Testis (tissue), 3 donors: Measurements from ENCODE around the gene POU2AF1. TPM values are rescaled to one million over a fixed set of nuclear protein-coding genes. Genes with fewer than 3 reads are reported as not detected.

Source experiments
- DNase-seq: peaks from one replicate; pipeline ENCODE4 v3.0.0-alpha.2; 2019
- H3K27ac ChIP-seq, 2 donors: fragments of 200-600 bp; sonication (generic); one replicate each; pipeline ENCODE4 v1.5.1; 2019
- H3K27me3 ChIP-seq: fragments of 200-600 bp; sonication (generic); one replicate; pipeline ENCODE4 v1.5.1; 2019
- H3K36me3 ChIP-seq: fragments of 200-600 bp; sonication (generic); one replicate; pipeline ENCODE4 v1.5.1; 2017; ENCODE audit warnings: low read depth; ENCODE audit errors: missing control alignments
- H3K4me1 ChIP-seq: fragments of 200-600 bp; sonication (generic); one replicate; pipeline ENCODE4 v1.5.1; 2019
- H3K4me3 ChIP-seq, 2 donors: fragments of 200-600 bp; sonication (generic); one replicate each; pipeline ENCODE4 v1.5.1; 2017 to 2019
- H3K9me3 ChIP-seq: fragments of 200-600 bp; sonication (generic); one replicate; pipeline ENCODE4 v1.5.1; 2017
- POLR2A ChIP-seq: fragments of 450-650 bp; IDR thresholded peaks from one replicate; pipeline ENCODE4 v1.6.1; 2017; ENCODE audit warnings: antibody characterized with exemption, mild to moderate bottlenecking, moderate library complexity
- WGBS, 2 donors: methylation state at CpG; one replicate each; pipeline ENCODE4 v1.1.5; 2018; 5-methylcytosine and 5-hydroxymethylcytosine counted together
- intact Hi-C: fragments of 100-400 bp; cut with DNase I; formaldehyde crosslinking; loops from one replicate; pipeline ENCODE4 v1.15.1; 2023; ENCODE audit warnings: low total_unique reads
- polyA plus RNA-seq: library from polyadenylated mRNA; stranded (reverse); fragments of 350-450 nt; fragmentation: Illumina TruSeq; extraction: RNeasy Lipid Tissue Mini Kit (QIAGEN cat#74804); gene quantifications from one replicate; pipeline ENCODE4 v1.2.3, GENCODE V29; 2014; ENCODE audit warnings: low read depth, low replicate concordance; ENCODE audit not compliant: insufficient read depth
- total RNA-seq, 2 donors: library from RNA; depleted of rRNA; stranded (reverse); fragments of >200 nt; gene quantifications; one replicate each; pipeline ENCODE4 v1.2.3, GENCODE V29; 2016
- TF ChIP-seq, protein P1 (sequence below), 3 experiments: fragments of 450-650 bp in 2 of 3; fragments of 200-600 bp in 1 of 3; sonication (generic) in 1 of 3; IDR thresholded peaks; one replicate each; pipeline ENCODE4 v1.5.1; 2016 to 2019; ENCODE audit warnings: antibody characterized with exemption in 3 of 3, mild to moderate bottlenecking in 2 of 3, moderate library complexity in 1 of 3

The POU2AF1 gene
- total and polyA plus RNA-seq, 3 donors from 2014 or later, result 2.7 to 4.6 (median 2.8) TPM

DNA sequence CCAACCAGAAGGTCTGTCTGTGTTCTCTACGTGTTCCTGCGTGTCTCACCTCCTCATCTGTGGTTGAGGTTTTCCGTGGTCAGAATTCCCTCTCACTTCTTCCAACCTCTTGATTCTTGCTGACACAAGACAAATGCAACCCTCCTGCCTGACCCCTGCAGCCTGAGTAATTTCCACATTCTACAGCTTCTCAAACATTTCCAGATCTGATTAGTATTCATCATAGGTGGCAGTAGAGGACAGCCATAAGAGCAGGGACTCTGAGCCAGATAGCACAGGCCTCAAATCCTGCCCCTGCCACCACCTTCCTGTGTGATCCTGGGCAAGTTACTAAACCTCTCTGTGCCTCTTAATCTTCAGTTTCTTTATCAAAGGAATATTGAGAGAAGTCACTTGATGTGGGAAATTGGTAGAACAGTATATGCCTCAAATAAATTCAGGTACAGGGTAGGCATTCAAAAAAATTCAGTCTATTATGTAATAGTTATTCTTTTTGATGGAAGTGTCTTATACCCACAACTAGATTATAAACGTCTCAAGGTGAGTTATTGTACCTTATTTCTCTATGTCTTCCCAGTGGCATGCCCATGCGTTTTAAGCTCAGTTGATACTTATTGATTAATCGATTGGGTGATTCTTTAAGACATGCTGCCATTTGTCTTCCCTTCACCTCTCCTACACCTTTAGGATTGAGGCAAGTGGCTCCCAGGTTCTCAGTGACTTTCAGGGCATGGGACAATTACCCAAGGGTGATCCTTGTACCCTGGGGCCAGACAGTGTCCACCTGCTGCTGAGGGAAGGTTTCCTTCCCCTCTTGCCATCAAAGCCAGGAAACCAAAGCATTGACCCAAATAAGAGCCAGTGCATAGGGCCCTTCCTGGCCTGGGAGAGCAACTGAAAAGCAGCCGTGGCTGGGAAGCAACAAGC lies 19.6 kb downstream of the POU2AF1 start:
- 80 to 86% methylated on average over 6 to 7 of the region's 7 CpGs for WGBS, 2 donors
- Histone ChIP-seq H3K27me3 (no peaks in the 10 kb centered on the region), H3K4me3 (no peak overlapping the region), H3K36me3 (no peaks in the 10 kb centered on the region), H3K27ac (no peak overlapping the region), H3K4me1 (no peaks in the 10 kb centered on the region), H3K9me3 (no peaks in the 10 kb centered on the region)
- intact Hi-C loops, result no loop called here
- no peak for DNase-seq
- TF ChIP-seq POLR2A, result no peak
- TF ChIP-seq, protein P1, sequence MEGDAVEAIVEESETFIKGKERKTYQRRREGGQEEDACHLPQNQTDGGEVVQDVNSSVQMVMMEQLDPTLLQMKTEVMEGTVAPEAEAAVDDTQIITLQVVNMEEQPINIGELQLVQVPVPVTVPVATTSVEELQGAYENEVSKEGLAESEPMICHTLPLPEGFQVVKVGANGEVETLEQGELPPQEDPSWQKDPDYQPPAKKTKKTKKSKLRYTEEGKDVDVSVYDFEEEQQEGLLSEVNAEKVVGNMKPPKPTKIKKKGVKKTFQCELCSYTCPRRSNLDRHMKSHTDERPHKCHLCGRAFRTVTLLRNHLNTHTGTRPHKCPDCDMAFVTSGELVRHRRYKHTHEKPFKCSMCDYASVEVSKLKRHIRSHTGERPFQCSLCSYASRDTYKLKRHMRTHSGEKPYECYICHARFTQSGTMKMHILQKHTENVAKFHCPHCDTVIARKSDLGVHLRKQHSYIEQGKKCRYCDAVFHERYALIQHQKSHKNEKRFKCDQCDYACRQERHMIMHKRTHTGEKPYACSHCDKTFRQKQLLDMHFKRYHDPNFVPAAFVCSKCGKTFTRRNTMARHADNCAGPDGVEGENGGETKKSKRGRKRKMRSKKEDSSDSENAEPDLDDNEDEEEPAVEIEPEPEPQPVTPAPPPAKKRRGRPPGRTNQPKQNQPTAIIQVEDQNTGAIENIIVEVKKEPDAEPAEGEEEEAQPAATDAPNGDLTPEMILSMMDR (IDR thresholded peaks at IDR 0.05), result no peak

DNA sequence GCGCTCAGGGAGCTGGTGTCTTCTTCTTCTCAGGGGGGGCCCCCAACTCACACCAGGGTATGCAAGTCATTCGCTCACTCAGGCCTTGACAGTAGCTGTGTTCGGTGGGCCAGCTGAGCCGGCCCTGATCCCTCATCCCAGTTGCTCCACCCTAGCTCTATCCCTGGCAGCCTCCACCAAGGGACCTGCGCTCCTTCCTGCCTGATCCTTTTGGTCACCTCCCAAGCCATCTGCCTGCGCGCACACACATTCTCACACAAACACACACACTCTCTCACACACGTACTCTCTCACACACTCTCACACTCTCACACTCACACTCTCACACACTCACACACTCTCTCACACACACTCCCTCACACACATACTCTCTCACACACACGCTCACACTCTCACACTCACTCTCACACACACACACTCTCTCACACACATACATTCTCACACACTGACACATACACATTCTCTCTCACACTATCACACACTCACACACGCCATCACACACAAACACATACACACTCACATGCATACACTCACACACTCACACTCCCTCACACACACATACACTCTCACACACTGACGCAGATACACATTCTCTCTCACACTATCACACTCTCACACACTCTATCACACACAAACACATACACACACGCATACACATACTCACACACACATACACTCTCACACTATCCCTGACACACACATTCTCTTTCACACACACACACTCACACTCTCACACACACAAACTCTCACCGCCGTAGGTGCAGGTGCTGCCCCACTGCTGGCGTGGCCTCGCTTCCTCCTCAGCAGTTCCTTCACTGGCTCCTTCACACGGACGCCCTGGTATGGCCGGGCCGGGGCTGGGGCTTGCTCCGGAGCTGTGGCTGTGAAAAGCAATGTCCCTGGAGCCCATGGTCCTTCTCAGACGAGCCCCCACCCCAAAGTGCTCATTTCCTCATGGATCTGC lies 20.8 kb downstream of the POU2AF1 start:
- intact Hi-C loops, result no loop called here
- peaks cover 8% of the 10 kb centered on the region for H3K4me1 ChIP-seq
- DNase-seq, result no peak

GRCh38 chr11:111357150-111358037 lies 21.7 kb downstream of the POU2AF1 start:
- Histone ChIP-seq H3K36me3 (no peaks in the 10 kb centered on the region), H3K4me3 (no peak overlapping the region), H3K27me3 (no peaks in the 10 kb centered on the region), H3K27ac (no peak overlapping the region), H3K4me1 (peaks cover 8% of the 10 kb centered on the region), H3K9me3 (no peaks in the 10 kb centered on the region)
- 88 to 90% methylated on average over 15 to 18 of the region's 18 CpGs for WGBS, 2 donors
- intact Hi-C loops, result no loop called here
- no peak for DNase-seq
- no peak for TF ChIP-seq POLR2A
- TF ChIP-seq, protein P1 (IDR thresholded peaks at IDR 0.05), result no peak

More for the DNA sequence above, 20.8 kb downstream of the POU2AF1 start:
- TF ChIP-seq, protein P1 (IDR thresholded peaks at IDR 0.05), result no peak
- no peak for TF ChIP-seq POLR2A
- Histone ChIP-seq H3K9me3 (no peaks in the 10 kb centered on the region), H3K27ac (no peak overlapping the region), H3K4me3 (no peak overlapping the region), H3K36me3 (no peaks in the 10 kb centered on the region), H3K27me3 (no peaks in the 10 kb centered on the region)
- WGBS, 2 donors, result 77% methylated on average over 22 of the region's 22 CpGs

DNA sequence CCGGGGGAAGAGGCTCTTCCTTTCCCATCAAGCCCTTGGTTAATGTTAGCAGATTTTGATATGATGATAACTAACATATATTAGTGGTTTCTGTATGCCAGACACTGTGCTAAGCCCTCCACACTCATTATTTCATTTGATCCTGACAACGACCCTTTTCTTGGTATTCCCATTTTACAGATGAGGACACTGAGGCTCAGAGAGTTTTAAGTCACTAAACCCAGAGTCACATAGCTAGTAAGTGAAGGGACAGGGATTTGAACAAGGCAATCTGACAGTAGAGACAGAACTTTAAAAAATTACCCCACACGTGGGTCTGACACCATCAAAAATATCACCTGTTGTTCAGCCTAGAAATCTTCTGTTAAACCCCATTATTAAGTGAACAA lies 22.4 kb downstream of the POU2AF1 start:
- H3K4me3 ChIP-seq, result no peak overlapping the region
- no peaks in the 10 kb centered on the region for H3K9me3 ChIP-seq
- no peaks in the 10 kb centered on the region for H3K36me3 ChIP-seq
- H3K27me3 ChIP-seq, result no peaks in the 10 kb centered on the region
- DNase-seq, result no peak
- TF ChIP-seq, protein P1 (IDR thresholded peaks at IDR 0.05), result no peak
- TF ChIP-seq POLR2A, result no peak
- H3K27ac ChIP-seq, result no peak overlapping the region
- H3K4me1 ChIP-seq, result peaks cover 8% of the 10 kb centered on the region
- WGBS, 2 donors, result 68 to 83% methylated on average over 3 of the region's 3 CpGs
- intact Hi-C loops, result no loop called here
